ENCODE results near the gene CDC42SE1.

- TF ChIP-seq BRD4 (IDR thresholded peaks at IDR 0.05) = no peak
- no peak for TF ChIP-seq ZKSCAN1 (IDR thresholded peaks at IDR 0.05; ENCODE audit: low read depth, low read length)
- TF ChIP-seq EP300 (IDR thresholded peaks at IDR 0.05; ENCODE audit: low read length) = no peak
- no peak for TF ChIP-seq CC2D1A (IDR thresholded peaks at IDR 0.05)
- TF ChIP-seq ZNF398 (CRISPR knock-in tag; IDR thresholded peaks at IDR 0.05) = no peak
- TF ChIP-seq CHD1 (IDR thresholded peaks at IDR 0.05; ENCODE audit: low read length) = no peak
- no peak for TF ChIP-seq ZNF589 (CRISPR knock-in tag; IDR thresholded peaks at IDR 0.05; ENCODE audit: low read depth)
- TF ChIP-seq NFYB (IDR thresholded peaks at IDR 0.05; ENCODE audit: extremely low read depth, insufficient read length) = no peak
Observed at GRCh38 chr1:151043163-151043562, 16.3 kb downstream of the CDC42SE1 start.

Data from K562 (cell line).